Measurements from ENCODE around the gene MIX23. TPM values are rescaled to one million over a fixed set of nuclear protein-coding genes. Genes with fewer than 3 reads are reported as not detected.

Gene MIX23
- total RNA-seq, 1 experiment from 2014 or later, result 76.2 TPM

DNA sequence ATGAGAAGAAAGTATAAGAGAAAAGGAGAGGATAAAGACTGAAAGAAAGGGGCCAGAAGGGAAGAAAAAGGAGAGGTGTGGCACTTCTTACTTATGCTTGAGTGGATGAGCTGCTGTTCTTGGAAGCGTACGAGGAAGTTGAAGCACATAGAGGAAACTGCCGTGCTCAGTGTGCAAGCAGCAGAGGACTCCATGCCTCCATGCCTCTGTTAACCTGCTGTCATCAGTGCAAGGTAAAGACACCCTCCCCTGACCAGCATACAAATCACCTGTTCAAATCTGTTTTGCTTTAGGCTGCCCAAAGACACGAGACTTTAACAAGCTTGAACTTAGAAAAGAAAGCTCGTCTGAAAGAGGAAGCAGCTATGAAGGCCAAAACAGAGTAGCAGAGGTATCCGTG, 26.4 kb upstream of the MIX23 start:
- POLR2A ChIA-PET, result interaction anchor here (0.6 kb wide), 1 partner anchor 23 kb away, joined by 4 read pairs; no protein-coding TSS in a partner anchor
- no peak for DNase-seq (ENCODE audit: low read depth, low spot score)
- H3K9ac ChIP-seq (ENCODE audit: low read length), result no peak overlapping the region

DNA sequence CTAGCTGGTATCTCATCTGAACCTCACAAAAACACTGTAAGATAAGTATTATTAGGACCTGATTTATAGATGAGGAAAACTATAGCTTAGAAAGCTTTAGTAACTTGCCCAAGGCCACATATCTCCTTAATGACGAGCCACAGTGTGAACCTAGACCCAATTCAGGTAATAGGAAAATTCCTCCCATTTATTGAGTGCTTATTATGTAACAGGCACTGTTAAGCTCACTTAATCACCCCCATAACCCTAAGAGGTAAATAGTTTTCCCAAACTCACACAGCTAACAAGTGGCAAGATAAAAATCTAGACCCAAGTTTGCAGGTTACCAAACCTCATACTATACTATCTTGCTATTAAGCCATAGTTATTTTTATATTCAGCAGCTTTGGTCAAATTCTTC, 24.9 kb upstream of the MIX23 start:
- H3K4me2 ChIP-seq (ENCODE audit: low read length), result no peak overlapping the region
- RAD21 ChIA-PET (ENCODE audit: low non-redundant PET in 1 of 2, low total read pairs in 2 of 2, uncharacterized antibody in 2 of 2, unreplicated experiment in 2 of 2), result no interaction called here
- BruUV-seq (replicated peaks), result no TSS peak

More for the DNA sequence above, 26.4 kb upstream of the MIX23 start:
- H4K20me1 ChIP-seq (ENCODE audit: insufficient read depth), result no peaks in the 10 kb centered on the region
- no peaks in the 10 kb centered on the region for H3K9me3 ChIP-seq (ENCODE audit: control insufficient read depth in 1 of 2, insufficient read depth in 1 of 2, low read depth in 1 of 2, low read length in 2 of 2)
- H3K36me3 ChIP-seq (ENCODE audit: control insufficient read depth in 1 of 2, insufficient read depth in 2 of 2, low read length in 2 of 2), result peaks cover 28 to 33% of the 10 kb centered on the region in 2 experiments
- H3K4me3 ChIP-seq (replicated peaks in 1 of 2; ENCODE audit: low read depth in 1 of 2, low read length in 2 of 2), result no peak overlapping the region
- intact Hi-C loops (cut with micrococcal nuclease), result no loop called here
- BruUV-seq (replicated peaks), result no TSS peak
- no peaks in the 10 kb centered on the region for H3K9me2 ChIP-seq (ENCODE audit: insufficient read depth)
- no peaks in the 10 kb centered on the region for H3K27me3 ChIP-seq (ENCODE audit: insufficient read depth, low read length)
- H3K4me2 ChIP-seq (ENCODE audit: low read length), result no peak overlapping the region
- H3K79me2 ChIP-seq (ENCODE audit: insufficient read depth, low read length), result peaks cover 7% of the 10 kb centered on the region
- CTCF ChIA-PET, result no interaction called here
- no peak overlapping the region for H3K27ac ChIP-seq (ENCODE audit: low read depth, low read length)
- TF ChIP-seq SIN3A (IDR thresholded peaks at IDR 0.05; ENCODE audit: low read depth) (no peak), CTCF (IDR thresholded peaks at IDR 0.05 in 2 of 3, conservative IDR thresholded peaks at IDR 0.05 in 1 of 3; ENCODE audit: borderline replicate concordance in 1 of 3, insufficient read depth in 1 of 3, low read depth in 2 of 3, low read length in 2 of 3) (no peak), SP1 (IDR thresholded peaks at IDR 0.05; ENCODE audit: low read depth) (no peak), RAD21 (IDR thresholded peaks at IDR 0.05; ENCODE audit: low read depth) (no peak), CEBPB (IDR thresholded peaks at IDR 0.05; ENCODE audit: low read depth) (no peak)
- no peak overlapping the region for H2AFZ ChIP-seq (ENCODE audit: low read depth, low read length, poor library complexity, severe bottlenecking)
- H3K4me1 ChIP-seq (ENCODE audit: control insufficient read depth in 1 of 2, insufficient read depth in 2 of 2, low read length in 2 of 2), result no peaks in the 10 kb centered on the region
- RAD21 ChIA-PET (ENCODE audit: low non-redundant PET in 1 of 2, low total read pairs in 2 of 2, uncharacterized antibody in 2 of 2, unreplicated experiment in 2 of 2), result no interaction called here
- no peak for ATAC-seq

More for the DNA sequence above, 24.9 kb upstream of the MIX23 start:
- ChIA-PET CTCF (no interaction called here), POLR2A (interaction anchor here (1.2 kb wide), 1 partner anchor 24 kb away, joined by 5 read pairs; the partner anchor contains the start of gene FAM162A)
- no peak for TF ChIP-seq YY1 (IDR thresholded peaks at IDR 0.05; ENCODE audit: extremely low read depth, insufficient replicate concordance, low read depth, low read length)
- no peak for TF ChIP-seq EGR1 (IDR thresholded peaks at IDR 0.05; ENCODE audit: low read depth)
- TF ChIP-seq, protein P1, sequence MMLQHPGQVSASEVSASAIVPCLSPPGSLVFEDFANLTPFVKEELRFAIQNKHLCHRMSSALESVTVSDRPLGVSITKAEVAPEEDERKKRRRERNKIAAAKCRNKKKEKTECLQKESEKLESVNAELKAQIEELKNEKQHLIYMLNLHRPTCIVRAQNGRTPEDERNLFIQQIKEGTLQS (IDR thresholded peaks at IDR 0.05), result no peak
- no peak for TF ChIP-seq ELF1 (IDR thresholded peaks at IDR 0.05; ENCODE audit: borderline replicate concordance, low read depth)
- no peak for TF ChIP-seq JUND (IDR thresholded peaks at IDR 0.05)
- TF ChIP-seq SIN3A (IDR thresholded peaks at IDR 0.05; ENCODE audit: low read depth), result no peak
- no peak for TF ChIP-seq TCF7L2 (IDR thresholded peaks at IDR 0.05; ENCODE audit: borderline replicate concordance, extremely low read depth, insufficient read depth, insufficient read length)
- TF ChIP-seq RAD21 (IDR thresholded peaks at IDR 0.05; ENCODE audit: low read depth), result no peak
- TF ChIP-seq EZH2phosphoT487 (IDR thresholded peaks at IDR 0.05; ENCODE audit: borderline replicate concordance), result no peak
- TF ChIP-seq ZNF274 (IDR thresholded peaks at IDR 0.05; ENCODE audit: low read depth, low read length), result no peak
- TF ChIP-seq, protein P2, sequence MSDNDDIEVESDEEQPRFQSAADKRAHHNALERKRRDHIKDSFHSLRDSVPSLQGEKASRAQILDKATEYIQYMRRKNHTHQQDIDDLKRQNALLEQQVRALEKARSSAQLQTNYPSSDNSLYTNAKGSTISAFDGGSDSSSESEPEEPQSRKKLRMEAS (IDR thresholded peaks at IDR 0.05), result no peak
- no peak for TF ChIP-seq FOSL1 (IDR thresholded peaks at IDR 0.05; ENCODE audit: low read depth)
- no peak for TF ChIP-seq POLR2AphosphoS5 (IDR thresholded peaks at IDR 0.05; ENCODE audit: low read depth, low read length)
- TF ChIP-seq CBX3 (IDR thresholded peaks at IDR 0.05; ENCODE audit: low read depth), result no peak
- H3K4me1 ChIP-seq (ENCODE audit: control insufficient read depth in 1 of 2, insufficient read depth in 2 of 2, low read length in 2 of 2), result no peaks in the 10 kb centered on the region
- H3K9me3 ChIP-seq (ENCODE audit: control insufficient read depth in 1 of 2, insufficient read depth in 1 of 2, low read depth in 1 of 2, low read length in 2 of 2), result no peaks in the 10 kb centered on the region
- DNase-seq (ENCODE audit: low read depth, low spot score) (no peak), ATAC-seq (no peak)
- H4K20me1 ChIP-seq (ENCODE audit: insufficient read depth), result no peaks in the 10 kb centered on the region
- no peak overlapping the region for H3K9ac ChIP-seq (ENCODE audit: low read length)
- H3K79me2 ChIP-seq (ENCODE audit: insufficient read depth, low read length), result no peaks in the 10 kb centered on the region
- no peaks in the 10 kb centered on the region for H3K9me2 ChIP-seq (ENCODE audit: insufficient read depth)
- H3K27ac ChIP-seq (ENCODE audit: low read depth, low read length), result no peak overlapping the region
- H2AFZ ChIP-seq (ENCODE audit: low read depth, low read length, poor library complexity, severe bottlenecking), result no peak overlapping the region
- intact Hi-C loops (cut with micrococcal nuclease), result no loop called here
- H3K27me3 ChIP-seq (ENCODE audit: insufficient read depth, low read length), result no peaks in the 10 kb centered on the region
- H3K36me3 ChIP-seq (ENCODE audit: control insufficient read depth in 1 of 2, insufficient read depth in 2 of 2, low read length in 2 of 2), result peaks cover 31 to 42% of the 10 kb centered on the region in 2 experiments
- no peak overlapping the region for H3K4me3 ChIP-seq (replicated peaks in 1 of 2; ENCODE audit: low read depth in 1 of 2, low read length in 2 of 2)

Data from HCT116 (cell line).